ENCODE results near the gene PDZRN4.

PDZRN4 gene

GRCh38 chr12:41452838-41453407 is 264.8 kb downstream of the PDZRN4 start:
- 73 to 78% methylated on average over 5 of the region's 6 CpGs for WGBS, 2 experiments (ENCODE audit: insufficient coverage in 2 of 2)
- no peak overlapping the region for H3K27ac ChIP-seq (ENCODE audit: low read depth, low read length, severe bottlenecking)
- no peaks in the 10 kb centered on the region for H3K36me3 ChIP-seq (ENCODE audit: control insufficient read depth, insufficient read depth, low read length)
- no peaks in the 10 kb centered on the region for H3K4me1 ChIP-seq (ENCODE audit: control insufficient read depth, insufficient read depth, low read length, poor library complexity, severe bottlenecking)
- H3K9me3 ChIP-seq (ENCODE audit: control insufficient read depth, low read length): no peaks in the 10 kb centered on the region
- H3K4me3 ChIP-seq (ENCODE audit: extremely low read depth, insufficient read depth, low read length, poor library complexity, severe bottlenecking): no peak overlapping the region

DNA sequence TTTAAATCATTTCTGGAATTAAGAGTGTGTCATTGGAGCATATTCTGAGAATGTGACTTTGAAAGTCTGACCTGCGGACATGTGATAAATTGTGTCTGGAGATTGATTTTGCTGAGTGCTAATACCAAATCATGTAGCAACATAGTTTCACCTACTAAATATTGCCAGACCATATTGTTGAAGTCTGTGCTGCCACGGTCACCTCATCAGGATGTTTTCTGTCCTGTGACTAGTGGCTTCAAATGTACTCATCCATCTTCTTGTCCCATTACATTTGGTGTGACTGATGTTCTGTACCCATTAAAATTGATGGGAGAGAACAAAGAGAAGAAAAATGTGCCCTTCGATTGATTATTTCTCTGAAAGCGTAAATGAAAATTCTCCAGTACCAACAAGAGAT is 265.3 kb downstream of the PDZRN4 start:
- WGBS, 2 experiments (ENCODE audit: insufficient coverage in 2 of 2): 100% methylated on average over 1 of the region's 4 CpGs; no CpG with 5 or more reads in 1 of the 2 experiments
- Histone ChIP-seq H3K36me3 (ENCODE audit: control insufficient read depth, insufficient read depth, low read length) (no peaks in the 10 kb centered on the region), H3K4me3 (ENCODE audit: extremely low read depth, insufficient read depth, low read length, poor library complexity, severe bottlenecking) (no peak overlapping the region), H3K27ac (ENCODE audit: low read depth, low read length, severe bottlenecking) (no peak overlapping the region), H3K4me1 (ENCODE audit: control insufficient read depth, insufficient read depth, low read length, poor library complexity, severe bottlenecking) (no peaks in the 10 kb centered on the region), H3K9me3 (ENCODE audit: control insufficient read depth, low read length) (no peaks in the 10 kb centered on the region)

GRCh38 chr12:41459111-41459905 is 271.2 kb downstream of the PDZRN4 start:
- WGBS, 2 experiments (ENCODE audit: insufficient coverage in 2 of 2): 78 to 80% methylated on average over 1 of the region's 2 CpGs
- Histone ChIP-seq H3K27ac (ENCODE audit: low read depth, low read length, severe bottlenecking) (no peak overlapping the region), H3K9me3 (ENCODE audit: control insufficient read depth, low read length) (no peaks in the 10 kb centered on the region), H3K36me3 (ENCODE audit: control insufficient read depth, insufficient read depth, low read length) (no peaks in the 10 kb centered on the region), H3K4me3 (ENCODE audit: extremely low read depth, insufficient read depth, low read length, poor library complexity, severe bottlenecking) (no peak overlapping the region), H3K4me1 (ENCODE audit: control insufficient read depth, insufficient read depth, low read length, poor library complexity, severe bottlenecking) (no peaks in the 10 kb centered on the region)

DNA sequence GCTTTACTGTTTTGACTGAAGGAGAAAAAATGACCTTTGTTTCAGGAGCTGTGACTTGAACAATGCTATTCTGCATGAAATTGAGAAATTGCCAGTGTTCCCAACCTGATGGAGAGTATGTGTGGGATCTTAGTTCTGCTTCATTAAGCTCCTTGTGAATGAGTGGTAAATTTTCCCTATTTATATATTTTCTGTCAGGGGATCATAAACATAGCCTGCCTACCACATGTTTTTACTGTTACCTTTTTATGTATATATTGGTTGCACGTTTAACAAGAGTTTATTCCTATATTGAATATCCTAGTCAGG is 271.7 kb downstream of the PDZRN4 start:
- no CpG with 5 or more reads among the region's 1 CpG for WGBS, 2 experiments (ENCODE audit: insufficient coverage in 2 of 2)
- H3K9me3 ChIP-seq (ENCODE audit: control insufficient read depth, low read length): no peaks in the 10 kb centered on the region

GRCh38 chr12:41460906-41461305 is 272.8 kb downstream of the PDZRN4 start:
- Histone ChIP-seq H3K9me3 (ENCODE audit: control insufficient read depth, low read length) (no peaks in the 10 kb centered on the region), H3K4me3 (ENCODE audit: extremely low read depth, insufficient read depth, low read length, poor library complexity, severe bottlenecking) (no peak overlapping the region), H3K4me1 (ENCODE audit: control insufficient read depth, insufficient read depth, low read length, poor library complexity, severe bottlenecking) (no peaks in the 10 kb centered on the region), H3K27ac (ENCODE audit: low read depth, low read length, severe bottlenecking) (no peak overlapping the region), H3K36me3 (ENCODE audit: control insufficient read depth, insufficient read depth, low read length) (no peaks in the 10 kb centered on the region)
- 95% methylated on average over 2 of the region's 3 CpGs; no CpG with 5 or more reads in 1 of the 2 experiments for WGBS, 2 experiments (ENCODE audit: insufficient coverage in 2 of 2)

More for the DNA sequence above, 271.7 kb downstream of the PDZRN4 start:
- H3K4me1 ChIP-seq (ENCODE audit: control insufficient read depth, insufficient read depth, low read length, poor library complexity, severe bottlenecking): no peaks in the 10 kb centered on the region
- no peak overlapping the region for H3K27ac ChIP-seq (ENCODE audit: low read depth, low read length, severe bottlenecking)
- no peaks in the 10 kb centered on the region for H3K36me3 ChIP-seq (ENCODE audit: control insufficient read depth, insufficient read depth, low read length)
- H3K4me3 ChIP-seq (ENCODE audit: extremely low read depth, insufficient read depth, low read length, poor library complexity, severe bottlenecking): no peak overlapping the region

DNA sequence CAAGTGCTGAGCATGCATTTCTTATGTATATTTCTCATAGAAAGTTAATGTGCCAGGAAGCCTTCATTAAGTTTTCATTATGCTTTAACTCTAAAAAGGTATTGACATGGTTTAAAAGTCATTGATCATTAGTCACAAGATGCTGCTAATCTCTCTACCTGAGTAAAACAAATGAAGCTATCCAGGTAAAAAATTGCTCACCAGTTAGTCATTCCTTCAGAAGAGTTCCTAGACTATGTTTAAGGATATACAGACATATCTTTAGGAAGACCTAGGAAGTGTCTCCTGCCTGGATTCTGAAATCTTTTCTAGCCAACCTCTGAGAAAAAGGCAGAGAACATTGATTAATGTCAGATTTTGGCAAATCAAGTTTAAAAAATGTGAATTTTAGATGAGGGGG is 274.2 kb downstream of the PDZRN4 start:
- no peak overlapping the region for H3K27ac ChIP-seq (ENCODE audit: low read depth, low read length, severe bottlenecking)
- no peaks in the 10 kb centered on the region for H3K36me3 ChIP-seq (ENCODE audit: control insufficient read depth, insufficient read depth, low read length)
- H3K4me3 ChIP-seq (ENCODE audit: extremely low read depth, insufficient read depth, low read length, poor library complexity, severe bottlenecking): no peak overlapping the region
- H3K9me3 ChIP-seq (ENCODE audit: control insufficient read depth, low read length): no peaks in the 10 kb centered on the region
- H3K4me1 ChIP-seq (ENCODE audit: control insufficient read depth, insufficient read depth, low read length, poor library complexity, severe bottlenecking): no peaks in the 10 kb centered on the region

DNA sequence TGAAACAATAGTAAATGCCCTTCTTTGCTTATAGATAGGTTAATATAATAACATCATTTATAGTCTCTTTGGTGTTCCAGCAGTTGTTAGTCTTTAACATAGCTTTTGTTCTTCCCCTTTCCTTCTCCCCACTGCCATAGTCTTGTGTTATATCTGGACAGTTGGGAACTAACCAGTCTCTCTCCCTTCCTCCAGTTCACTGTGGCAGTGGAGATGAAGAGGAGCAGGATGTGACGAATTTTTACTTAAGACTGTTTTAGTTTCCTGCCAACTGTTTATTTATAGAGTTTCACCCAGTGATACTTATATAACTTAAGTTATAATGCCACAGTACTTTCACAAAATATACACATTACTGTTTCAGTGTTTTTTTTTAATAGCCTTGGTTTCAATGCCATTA is 277.4 kb downstream of the PDZRN4 start:
- no peaks in the 10 kb centered on the region for H3K9me3 ChIP-seq (ENCODE audit: control insufficient read depth, low read length)
- H3K4me3 ChIP-seq (ENCODE audit: extremely low read depth, insufficient read depth, low read length, poor library complexity, severe bottlenecking): no peak overlapping the region
- H3K36me3 ChIP-seq (ENCODE audit: control insufficient read depth, insufficient read depth, low read length): no peaks in the 10 kb centered on the region
- no peak overlapping the region for H3K27ac ChIP-seq (ENCODE audit: low read depth, low read length, severe bottlenecking)
- H3K4me1 ChIP-seq (ENCODE audit: control insufficient read depth, insufficient read depth, low read length, poor library complexity, severe bottlenecking): no peaks in the 10 kb centered on the region
- WGBS, 2 experiments (ENCODE audit: insufficient coverage in 2 of 2): no CpG with 5 or more reads among the region's 1 CpG

- WGBS, 2 experiments (ENCODE audit: insufficient coverage in 2 of 2): no CpG with 5 or more reads among the region's 4 CpGs
- Histone ChIP-seq H3K9me3 (ENCODE audit: control insufficient read depth, low read length) (no peaks in the 10 kb centered on the region), H3K27ac (ENCODE audit: low read depth, low read length, severe bottlenecking) (no peak overlapping the region), H3K36me3 (ENCODE audit: control insufficient read depth, insufficient read depth, low read length) (no peaks in the 10 kb centered on the region), H3K4me3 (ENCODE audit: extremely low read depth, insufficient read depth, low read length, poor library complexity, severe bottlenecking) (no peak overlapping the region), H3K4me1 (ENCODE audit: control insufficient read depth, insufficient read depth, low read length, poor library complexity, severe bottlenecking) (no peaks in the 10 kb centered on the region)
Observed at GRCh38 chr12:41466300-41466699, 278.2 kb downstream of the PDZRN4 start.

DNA sequence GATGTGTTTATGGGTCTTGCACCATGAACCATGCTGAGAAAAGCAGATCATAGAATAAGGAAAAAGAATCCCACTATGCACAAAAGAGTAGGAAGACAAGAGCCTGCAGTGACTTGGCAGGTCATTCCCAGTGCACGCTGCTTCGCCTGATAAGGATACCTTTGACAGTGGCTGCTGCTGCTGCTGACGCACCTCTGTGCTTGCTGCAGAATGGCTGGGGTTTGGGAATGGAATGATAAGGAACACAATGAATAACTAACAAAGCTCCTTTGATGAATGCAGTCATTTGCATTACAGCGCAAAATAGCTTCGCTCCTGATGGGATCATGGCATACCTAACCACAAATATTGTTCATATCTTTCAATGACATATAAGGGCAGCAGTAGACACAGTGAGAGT is 278.7 kb downstream of the PDZRN4 start:
- Histone ChIP-seq H3K4me1 (ENCODE audit: control insufficient read depth, insufficient read depth, low read length, poor library complexity, severe bottlenecking) (no peaks in the 10 kb centered on the region), H3K36me3 (ENCODE audit: control insufficient read depth, insufficient read depth, low read length) (no peaks in the 10 kb centered on the region), H3K4me3 (ENCODE audit: extremely low read depth, insufficient read depth, low read length, poor library complexity, severe bottlenecking) (no peak overlapping the region), H3K9me3 (ENCODE audit: control insufficient read depth, low read length) (no peaks in the 10 kb centered on the region), H3K27ac (ENCODE audit: low read depth, low read length, severe bottlenecking) (no peak overlapping the region)
- 82% methylated on average over 2 of the region's 5 CpGs; no CpG with 5 or more reads in 1 of the 2 experiments for WGBS, 2 experiments (ENCODE audit: insufficient coverage in 2 of 2)

DNA sequence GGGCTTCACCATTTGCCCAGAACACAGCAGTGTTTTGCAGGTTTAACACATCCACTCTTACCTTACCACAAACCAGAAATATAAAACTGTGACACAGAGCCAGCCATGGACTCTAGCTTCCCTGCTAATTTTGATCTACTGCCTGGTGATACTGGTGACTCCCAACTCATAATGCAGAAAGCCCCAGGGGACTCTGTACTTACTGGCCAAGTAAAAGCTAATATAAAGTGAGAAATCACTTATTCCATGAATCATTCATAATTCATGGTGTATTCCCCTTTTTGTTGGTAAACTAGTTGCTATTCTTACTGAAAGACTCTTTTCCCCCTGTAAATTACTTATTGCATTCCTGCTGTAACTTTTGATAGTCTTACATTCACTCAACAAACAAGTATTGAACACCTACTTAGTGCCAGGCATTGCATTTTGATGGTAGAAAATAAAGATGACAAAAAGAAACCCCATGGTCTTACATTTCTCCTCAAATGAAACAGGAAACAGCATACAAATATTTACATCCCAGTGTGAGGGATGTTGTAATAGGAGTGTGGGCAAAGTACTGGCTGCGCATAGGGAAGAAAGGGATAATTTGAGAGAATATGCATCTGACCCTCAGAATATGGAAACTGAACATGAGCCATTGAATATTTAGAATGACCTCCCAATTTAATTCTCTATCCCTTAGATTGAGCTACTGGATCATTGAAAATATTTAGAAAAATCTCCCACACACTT is 279.6 kb downstream of the PDZRN4 start:
- Histone ChIP-seq H3K36me3 (ENCODE audit: control insufficient read depth, insufficient read depth, low read length) (no peaks in the 10 kb centered on the region), H3K9me3 (ENCODE audit: control insufficient read depth, low read length) (no peaks in the 10 kb centered on the region), H3K4me1 (ENCODE audit: control insufficient read depth, insufficient read depth, low read length, poor library complexity, severe bottlenecking) (no peaks in the 10 kb centered on the region), H3K4me3 (ENCODE audit: extremely low read depth, insufficient read depth, low read length, poor library complexity, severe bottlenecking) (no peak overlapping the region), H3K27ac (ENCODE audit: low read depth, low read length, severe bottlenecking) (no peak overlapping the region)
- no CpG with 5 or more reads among the region's 1 CpG for WGBS, 2 experiments (ENCODE audit: insufficient coverage in 2 of 2)

DNA sequence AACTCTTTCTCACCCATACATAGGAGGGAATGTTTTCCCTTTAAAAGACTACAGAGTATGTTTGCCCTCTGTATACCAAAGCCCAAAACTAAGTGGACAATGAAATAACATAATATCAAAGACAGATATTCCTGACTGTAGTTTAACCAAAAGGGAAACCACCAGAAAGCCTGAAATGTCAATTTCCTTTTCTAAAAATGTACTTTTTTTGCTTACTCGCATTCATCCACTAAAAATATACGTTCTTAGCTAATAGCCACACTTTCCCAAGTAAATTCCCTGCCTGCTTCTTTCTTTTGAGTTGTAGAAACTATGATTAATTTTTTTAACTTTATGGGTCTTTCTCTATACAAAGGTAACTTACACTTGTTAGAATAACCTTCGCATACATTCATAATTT is 280.2 kb downstream of the PDZRN4 start:
- H3K4me1 ChIP-seq (ENCODE audit: control insufficient read depth, insufficient read depth, low read length, poor library complexity, severe bottlenecking): no peaks in the 10 kb centered on the region
- no peak overlapping the region for H3K27ac ChIP-seq (ENCODE audit: low read depth, low read length, severe bottlenecking)
- no CpG with 5 or more reads among the region's 3 CpGs for WGBS, 2 experiments (ENCODE audit: insufficient coverage in 2 of 2)
- H3K4me3 ChIP-seq (ENCODE audit: extremely low read depth, insufficient read depth, low read length, poor library complexity, severe bottlenecking): no peak overlapping the region
- H3K36me3 ChIP-seq (ENCODE audit: control insufficient read depth, insufficient read depth, low read length): no peaks in the 10 kb centered on the region
- H3K9me3 ChIP-seq (ENCODE audit: control insufficient read depth, low read length): no peaks in the 10 kb centered on the region

Data from mesodermal cell (in vitro differentiated cells).